Glutamatergic neuron (in vitro differentiated cells): ENCODE data around the gene MYO1D. TPM values are rescaled to one million over a fixed set of nuclear protein-coding genes. Genes with fewer than 3 reads are reported as not detected.

ENCODE experiments used
- DNase-seq: peaks from one replicate; pipeline ENCODE4 v3.0.0; 2022
- H3K27ac Mint-ChIP-seq: one replicate; pipeline ENCODE4 v1.8.0; 2020; ENCODE audit warnings: mild to moderate bottlenecking, mixed read lengths, inconsistent platforms; ENCODE audit not compliant: unreplicated experiment
- H3K27me3 Mint-ChIP-seq: one replicate; pipeline ENCODE4 v1.8.0; 2020; ENCODE audit warnings: mild to moderate bottlenecking, moderate library complexity, mixed read lengths, inconsistent platforms; ENCODE audit not compliant: unreplicated experiment
- H3K36me3 Mint-ChIP-seq: one replicate; pipeline ENCODE4 v1.8.0; 2020; ENCODE audit warnings: mild to moderate bottlenecking, mixed read lengths, inconsistent platforms; ENCODE audit not compliant: unreplicated experiment
- H3K4me1 Mint-ChIP-seq: one replicate; pipeline ENCODE4 v1.8.0; 2020; ENCODE audit warnings: mild to moderate bottlenecking, low read depth, mixed read lengths, inconsistent platforms; ENCODE audit not compliant: unreplicated experiment
- H3K4me3 Mint-ChIP-seq: one replicate; pipeline ENCODE4 v1.8.0; 2020; ENCODE audit warnings: mild to moderate bottlenecking, mixed read lengths, inconsistent platforms; ENCODE audit not compliant: unreplicated experiment
- H3K9me3 Mint-ChIP-seq: one replicate; pipeline ENCODE4 v1.8.0; 2020; ENCODE audit warnings: mild to moderate bottlenecking, moderate library complexity, mixed read lengths, inconsistent platforms; ENCODE audit not compliant: unreplicated experiment
- CTCF ChIP-seq: fragments of 200-600 bp; sonication (generic); IDR thresholded peaks from one replicate; pipeline ENCODE4 v1.5.0; 2021; ENCODE audit not compliant: partially characterized antibody, unreplicated experiment
- total RNA-seq: library from RNA; stranded (reverse); fragmentation: NEBNext Ultra II Directional; extraction: Animal tissue kit (Norgen Biotek cat#: 25700); gene quantifications from one replicate; pipeline ENCODE4 v1.2.1, GENCODE V29; 2021; ENCODE audit not compliant: unreplicated experiment

The MYO1D gene
- total RNA-seq, 1 donor from 2014 or later: 5.3 TPM

- Mint-ChIP-seq H3K36me3 (no peaks in the 10 kb centered on the region), H3K4me1 (no peaks in the 10 kb centered on the region), H3K9me3 (peaks cover 2% of the 10 kb centered on the region), H3K4me3 (no peak overlapping the region), H3K27ac (no peak overlapping the region), H3K27me3 (peaks cover 3% of the 10 kb centered on the region)
- DNase-seq: no peak
- TF ChIP-seq CTCF: no peak
Measured at GRCh38 chr17:32917842-32918241, 40.9 kb upstream of the MYO1D start.

GRCh38 chr17:32917081-32917480 lies 40.2 kb upstream of the MYO1D start:
- no peak overlapping the region for H3K27ac Mint-ChIP-seq
- no peak for DNase-seq
- peaks cover 3% of the 10 kb centered on the region for H3K4me1 Mint-ChIP-seq
- H3K36me3 Mint-ChIP-seq: no peaks in the 10 kb centered on the region
- no peak for TF ChIP-seq CTCF
- H3K27me3 Mint-ChIP-seq: peaks cover 3% of the 10 kb centered on the region
- peaks cover 2% of the 10 kb centered on the region for H3K9me3 Mint-ChIP-seq
- no peak overlapping the region for H3K4me3 Mint-ChIP-seq

GRCh38 chr17:32916134-32916533 lies 39.2 kb upstream of the MYO1D start:
- H3K9me3 Mint-ChIP-seq: no peaks in the 10 kb centered on the region
- DNase-seq: no peak
- no peak overlapping the region for H3K27ac Mint-ChIP-seq
- no peaks in the 10 kb centered on the region for H3K36me3 Mint-ChIP-seq
- H3K4me1 Mint-ChIP-seq: peaks cover 5% of the 10 kb centered on the region
- no peak for TF ChIP-seq CTCF
- no peak overlapping the region for H3K4me3 Mint-ChIP-seq
- H3K27me3 Mint-ChIP-seq: peaks cover 3% of the 10 kb centered on the region

GRCh38 chr17:32915245-32915644 lies 38.3 kb upstream of the MYO1D start:
- Mint-ChIP-seq H3K4me1 (peaks cover 5% of the 10 kb centered on the region), H3K27me3 (peaks cover 3% of the 10 kb centered on the region), H3K4me3 (no peak overlapping the region), H3K27ac (no peak overlapping the region), H3K9me3 (no peaks in the 10 kb centered on the region), H3K36me3 (no peaks in the 10 kb centered on the region)
- DNase-seq: no peak
- no peak for TF ChIP-seq CTCF

- peaks cover 5% of the 10 kb centered on the region for H3K4me1 Mint-ChIP-seq
- H3K27ac Mint-ChIP-seq: no peak overlapping the region
- DNase-seq: no peak
Measured at GRCh38 chr17:32914181-32914580, 37.3 kb upstream of the MYO1D start.

More at GRCh38 chr17:32914181-32914580, 37.3 kb upstream of the MYO1D start:
- H3K9me3 Mint-ChIP-seq: no peaks in the 10 kb centered on the region
- no peak for TF ChIP-seq CTCF
- no peaks in the 10 kb centered on the region for H3K36me3 Mint-ChIP-seq
- H3K4me3 Mint-ChIP-seq: no peak overlapping the region
- H3K27me3 Mint-ChIP-seq: peaks cover 3% of the 10 kb centered on the region
